NB4 (cell line): Measurements from ENCODE around the gene RPL18.

Experiments
- MYC ChIP-seq: IDR thresholded peaks from 2 replicates; pipeline ENCODE4 v1.6.1; 2011; ENCODE audit warnings: low read depth, low read length
- POLR2A ChIP-seq: IDR thresholded peaks from 2 replicates; pipeline ENCODE4 v1.6.1; 2011; ENCODE audit warnings: mild to moderate bottlenecking; ENCODE audit not compliant: insufficient read length; ENCODE audit errors: extremely low read depth
- TF ChIP-seq, protein P1 (sequence below): IDR thresholded peaks from one replicate; pipeline ENCODE4 v1.5.1; 2012; ENCODE audit warnings: low read depth, low read length
- TF ChIP-seq, protein P2 (sequence below): IDR thresholded peaks from 2 replicates; pipeline ENCODE4 v1.6.1; 2011; ENCODE audit warnings: low read depth, low read length

DNA sequence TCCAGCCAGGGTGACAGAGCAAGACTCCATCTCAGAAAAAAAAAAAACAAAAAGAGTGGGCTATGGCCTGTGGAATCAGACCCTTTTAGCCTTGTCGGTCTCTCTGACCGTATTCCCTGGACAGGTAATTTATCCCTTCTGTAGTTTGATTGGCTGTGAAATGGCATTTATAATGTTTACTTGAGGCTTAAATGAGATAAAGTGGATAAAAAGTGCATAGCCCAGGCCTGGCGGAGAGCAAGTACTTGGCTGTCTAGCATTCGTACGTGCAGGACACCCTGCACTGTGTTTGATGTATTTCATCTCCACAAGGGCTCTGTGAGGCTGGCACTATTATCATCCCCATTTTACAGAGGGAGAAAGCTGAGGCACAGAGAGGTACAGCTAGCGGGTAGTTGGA is 46.8 kb upstream of the RPL18 start:
- TF ChIP-seq POLR2A (no peak), MYC (no peak)
- TF ChIP-seq, protein P1, sequence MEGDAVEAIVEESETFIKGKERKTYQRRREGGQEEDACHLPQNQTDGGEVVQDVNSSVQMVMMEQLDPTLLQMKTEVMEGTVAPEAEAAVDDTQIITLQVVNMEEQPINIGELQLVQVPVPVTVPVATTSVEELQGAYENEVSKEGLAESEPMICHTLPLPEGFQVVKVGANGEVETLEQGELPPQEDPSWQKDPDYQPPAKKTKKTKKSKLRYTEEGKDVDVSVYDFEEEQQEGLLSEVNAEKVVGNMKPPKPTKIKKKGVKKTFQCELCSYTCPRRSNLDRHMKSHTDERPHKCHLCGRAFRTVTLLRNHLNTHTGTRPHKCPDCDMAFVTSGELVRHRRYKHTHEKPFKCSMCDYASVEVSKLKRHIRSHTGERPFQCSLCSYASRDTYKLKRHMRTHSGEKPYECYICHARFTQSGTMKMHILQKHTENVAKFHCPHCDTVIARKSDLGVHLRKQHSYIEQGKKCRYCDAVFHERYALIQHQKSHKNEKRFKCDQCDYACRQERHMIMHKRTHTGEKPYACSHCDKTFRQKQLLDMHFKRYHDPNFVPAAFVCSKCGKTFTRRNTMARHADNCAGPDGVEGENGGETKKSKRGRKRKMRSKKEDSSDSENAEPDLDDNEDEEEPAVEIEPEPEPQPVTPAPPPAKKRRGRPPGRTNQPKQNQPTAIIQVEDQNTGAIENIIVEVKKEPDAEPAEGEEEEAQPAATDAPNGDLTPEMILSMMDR, result no peak
- TF ChIP-seq, protein P2, sequence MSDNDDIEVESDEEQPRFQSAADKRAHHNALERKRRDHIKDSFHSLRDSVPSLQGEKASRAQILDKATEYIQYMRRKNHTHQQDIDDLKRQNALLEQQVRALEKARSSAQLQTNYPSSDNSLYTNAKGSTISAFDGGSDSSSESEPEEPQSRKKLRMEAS, result no peak
